Trophoblast cell (in vitro differentiated cells and primary cell): ENCODE data around the gene KREMEN2.

Source experiments
- DNase-seq, 2 donors: peaks; one replicate each; pipeline ENCODE4 v3.0.0-alpha.2; 2016
- H2AFZ ChIP-seq: 2 replicates; pipeline ENCODE4 v1.6.1; 2013; ENCODE audit warnings: low read length, moderate library complexity, mild to moderate bottlenecking; ENCODE audit not compliant: insufficient read depth, poor library complexity
- H2AK5ac ChIP-seq: 2 replicates; pipeline ENCODE4 v1.6.1; 2013; ENCODE audit warnings: mild to moderate bottlenecking, low read length
- H2BK120ac ChIP-seq: 2 replicates; pipeline ENCODE4 v1.6.1; 2013; ENCODE audit warnings: low read length, mild to moderate bottlenecking, moderate library complexity; ENCODE audit not compliant: insufficient read depth, poor library complexity
- H2BK12ac ChIP-seq: 2 replicates; pipeline ENCODE4 v1.6.1; 2013; ENCODE audit warnings: mild to moderate bottlenecking, low read length, moderate library complexity
- H2BK5ac ChIP-seq: 2 replicates; pipeline ENCODE4 v1.6.1; 2013; ENCODE audit warnings: low read length, low read depth, moderate library complexity, mild to moderate bottlenecking; ENCODE audit not compliant: poor library complexity
- H3K14ac ChIP-seq: 2 replicates; pipeline ENCODE4 v1.6.1; 2013; ENCODE audit warnings: mild to moderate bottlenecking, low read length
- H3K18ac ChIP-seq: 2 replicates; pipeline ENCODE4 v1.6.1; 2013; ENCODE audit warnings: mild to moderate bottlenecking, low read length
- H3K23ac ChIP-seq: 2 replicates; pipeline ENCODE4 v1.6.1; 2013; ENCODE audit warnings: low read length
- H3K27ac ChIP-seq: 2 replicates; pipeline ENCODE4 v1.5.1; 2013; ENCODE audit warnings: low read depth, mild to moderate bottlenecking, inconsistent platforms, low read length, moderate library complexity
- H3K27me3 ChIP-seq: 2 replicates; pipeline ENCODE4 v1.6.1; 2013; ENCODE audit warnings: inconsistent platforms, mild to moderate bottlenecking, low read length, moderate library complexity; ENCODE audit not compliant: insufficient read depth
- H3K36me3 ChIP-seq, 2 experiments: 1 replicate in 1 of 2; 2 replicates in 1 of 2; pipeline ENCODE4 v1.6.1; 2013; ENCODE audit warnings: low read length in 2 of 2, mild to moderate bottlenecking in 2 of 2, moderate library complexity in 1 of 2; ENCODE audit not compliant: insufficient read depth in 2 of 2, control insufficient read depth in 1 of 2
- H3K4ac ChIP-seq: 2 replicates; pipeline ENCODE4 v1.6.1; 2013; ENCODE audit warnings: low read depth, mild to moderate bottlenecking, low read length, moderate library complexity
- H3K4me1 ChIP-seq, 2 experiments: 1 replicate in 1 of 2; 2 replicates in 1 of 2; pipeline ENCODE4 v1.6.1; 2013; ENCODE audit warnings: low read length in 2 of 2, mild to moderate bottlenecking in 2 of 2, moderate library complexity in 1 of 2; ENCODE audit not compliant: insufficient read depth in 2 of 2, control insufficient read depth in 1 of 2
- H3K4me2 ChIP-seq: 2 replicates; pipeline ENCODE4 v1.6.1; 2013; ENCODE audit warnings: inconsistent platforms, mild to moderate bottlenecking, low read length, moderate library complexity
- H3K4me3 ChIP-seq: 2 replicates; pipeline ENCODE4 v1.5.1; 2013; ENCODE audit warnings: mild to moderate bottlenecking, low read depth, low read length, inconsistent platforms
- H3K79me1 ChIP-seq: one replicate; pipeline ENCODE4 v1.6.1; 2013; ENCODE audit warnings: low read length
- H3K79me2 ChIP-seq: 2 replicates; pipeline ENCODE4 v1.6.1; 2013; ENCODE audit warnings: low read length, mild to moderate bottlenecking; ENCODE audit not compliant: control insufficient read depth, insufficient read depth, poor library complexity
- H3K9ac ChIP-seq: 2 replicates; pipeline ENCODE4 v1.6.1; 2013; ENCODE audit warnings: mild to moderate bottlenecking, low read length
- H3K9me3 ChIP-seq: 2 replicates; pipeline ENCODE4 v1.6.1; 2013; ENCODE audit warnings: low read depth, mild to moderate bottlenecking, control low read depth, inconsistent platforms, low read length; ENCODE audit not compliant: insufficient read depth
- H4K12ac ChIP-seq: 2 replicates; pipeline ENCODE4 v1.6.1; 2013; ENCODE audit warnings: low read depth, mild to moderate bottlenecking, low read length, moderate library complexity
- H4K8ac ChIP-seq: 2 replicates; pipeline ENCODE4 v1.6.1; 2013; ENCODE audit warnings: low read depth, mild to moderate bottlenecking, low read length, moderate library complexity
- H4K91ac ChIP-seq: one replicate; pipeline ENCODE4 v1.6.1; 2013; ENCODE audit warnings: low read depth, mild to moderate bottlenecking, low read length, moderate library complexity
- WGBS: extraction: QIAGEN DNeasy Blood & Tissue Kit; methylation state at CpG from one replicate; pipeline ENCODE4 v1.1.7; 2013; ENCODE audit warnings: missing lambda C conversion rate; ENCODE audit not compliant: insufficient read length, insufficient coverage; ENCODE audit errors: extremely low coverage; 5-methylcytosine and 5-hydroxymethylcytosine counted together

The KREMEN2 gene

DNA sequence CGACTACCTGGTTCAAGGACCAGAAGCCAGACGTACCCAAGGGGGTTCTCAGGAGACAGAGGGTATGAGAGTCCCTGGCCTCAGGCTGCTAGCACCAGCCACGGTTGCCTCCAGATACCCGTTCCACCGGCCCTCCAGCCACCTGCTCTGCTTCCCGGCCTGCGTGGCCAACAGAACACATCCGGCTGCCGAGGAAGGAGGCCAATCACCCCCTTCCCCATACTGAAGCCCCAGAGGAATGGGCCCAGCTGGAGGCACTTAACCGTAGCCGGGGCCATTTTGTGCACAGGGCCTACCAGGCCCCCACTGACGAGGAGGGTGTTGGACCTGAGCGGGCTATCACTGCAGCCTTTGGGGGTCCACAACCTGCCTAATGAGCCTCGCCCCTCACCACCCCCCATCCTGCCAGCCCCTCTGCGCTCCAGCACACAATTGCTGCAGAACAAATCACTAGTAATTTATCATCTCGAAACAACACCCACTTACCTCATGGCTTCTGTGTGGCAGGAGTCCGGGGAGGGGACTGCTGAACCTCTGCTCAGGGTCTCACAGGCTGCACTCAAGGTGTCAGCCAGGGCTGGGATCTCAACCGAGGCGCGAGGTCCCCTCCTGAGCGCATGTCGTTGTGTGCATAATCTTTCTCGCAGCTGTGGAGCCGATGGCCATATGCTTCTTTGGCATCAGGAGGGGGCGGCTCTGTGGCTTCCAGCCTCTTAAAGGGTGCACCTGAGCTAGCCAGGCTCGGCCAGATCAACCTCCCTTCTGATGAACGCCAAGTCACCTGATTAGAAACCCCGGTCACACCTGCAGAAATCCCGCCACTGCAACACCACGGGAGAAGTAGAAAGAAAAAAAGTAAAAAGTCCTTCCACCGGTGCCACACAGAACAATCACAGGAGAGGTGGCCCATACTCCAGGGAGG is 10.1 kb upstream of the KREMEN2 start:
- no peaks in the 10 kb centered on the region for H3K27me3 ChIP-seq
- WGBS, result no CpG with 5 or more reads among the region's 31 CpGs
- no peak overlapping the region for H3K4me3 ChIP-seq
- no peaks in the 10 kb centered on the region for H3K79me2 ChIP-seq
- H2BK5ac ChIP-seq, result no peak overlapping the region
- no peak overlapping the region for H3K18ac ChIP-seq
- no peaks in the 10 kb centered on the region for H3K79me1 ChIP-seq
- H4K8ac ChIP-seq, result no peak overlapping the region
- peaks cover 6 to 8% of the 10 kb centered on the region in 2 experiments for H3K36me3 ChIP-seq
- no peaks in the 10 kb centered on the region for H3K9me3 ChIP-seq
- no peak overlapping the region for H3K9ac ChIP-seq
- H3K14ac ChIP-seq, result no peak overlapping the region
- DNase-seq, result no peak
- H3K4me2 ChIP-seq, result no peak overlapping the region
- H2BK120ac ChIP-seq, result no peak overlapping the region
- H3K4ac ChIP-seq, result no peak overlapping the region
- H4K12ac ChIP-seq, result no peak overlapping the region
- H4K91ac ChIP-seq, result no peak overlapping the region
- no peak overlapping the region for H2AK5ac ChIP-seq
- H3K23ac ChIP-seq, result no peak overlapping the region
- no peaks in the 10 kb centered on the region for H3K4me1 ChIP-seq
- H2AFZ ChIP-seq, result no peak overlapping the region
- H2BK12ac ChIP-seq, result no peak overlapping the region
- no peak overlapping the region for H3K27ac ChIP-seq

DNA sequence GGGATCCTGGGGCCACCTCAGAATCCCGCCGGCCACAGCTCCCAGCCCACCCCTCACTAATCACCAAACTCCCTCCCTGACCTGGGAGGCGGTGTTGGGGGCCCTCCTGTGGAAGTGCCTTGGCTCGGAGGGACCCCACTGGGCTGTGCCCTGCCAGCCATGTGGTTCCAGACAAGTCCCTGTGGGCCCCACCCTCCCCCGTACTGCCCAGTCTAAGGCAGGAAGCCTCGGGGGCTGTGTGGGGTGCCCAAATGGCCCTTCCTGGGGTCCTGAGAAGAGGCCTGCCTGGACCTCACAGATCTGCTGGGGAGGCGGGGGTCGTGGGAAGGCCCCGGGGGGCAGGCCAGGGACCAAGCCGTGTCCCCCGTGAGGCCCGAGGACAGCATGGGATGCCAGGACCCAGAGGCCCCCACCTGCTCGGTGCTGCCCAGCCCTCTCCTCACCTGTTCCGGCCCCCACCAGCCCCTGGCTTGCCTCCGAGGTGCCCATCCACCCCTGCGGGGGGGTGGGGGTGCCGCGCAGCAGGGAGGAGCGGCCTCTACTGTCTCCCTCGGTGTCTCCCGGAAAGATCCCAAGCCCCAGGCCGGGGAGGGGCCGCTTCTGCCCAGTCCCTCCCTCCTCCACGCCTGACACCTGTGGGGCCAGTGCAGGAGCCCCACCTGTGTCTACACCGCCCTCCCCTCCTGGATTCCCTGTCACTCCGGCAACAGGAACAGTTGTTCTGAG is 9.3 kb upstream of the KREMEN2 start:
- Histone ChIP-seq H4K8ac (no peak overlapping the region), H3K9me3 (no peaks in the 10 kb centered on the region), H3K4ac (no peak overlapping the region), H3K79me2 (no peaks in the 10 kb centered on the region), H4K91ac (no peak overlapping the region), H3K4me1 (no peaks in the 10 kb centered on the region), H2BK12ac (no peak overlapping the region), H3K4me3 (no peak overlapping the region), H3K14ac (no peak overlapping the region), H3K27me3 (no peaks in the 10 kb centered on the region), H3K18ac (no peak overlapping the region), H2AFZ (no peak overlapping the region), H3K23ac (no peak overlapping the region), H3K4me2 (no peak overlapping the region), H3K9ac (no peak overlapping the region), H2BK120ac (no peak overlapping the region), H4K12ac (no peak overlapping the region), H2AK5ac (no peak overlapping the region), H3K27ac (no peak overlapping the region), H3K79me1 (no peaks in the 10 kb centered on the region), H2BK5ac (no peak overlapping the region), H3K36me3 (no peaks in the 10 kb centered on the region)
- no CpG with 5 or more reads among the region's 26 CpGs for WGBS
- DNase-seq, result no peak

GRCh38 chr16:2955438-2955778 is 8.7 kb upstream of the KREMEN2 start:
- H3K27me3 ChIP-seq, result no peaks in the 10 kb centered on the region

DNA sequence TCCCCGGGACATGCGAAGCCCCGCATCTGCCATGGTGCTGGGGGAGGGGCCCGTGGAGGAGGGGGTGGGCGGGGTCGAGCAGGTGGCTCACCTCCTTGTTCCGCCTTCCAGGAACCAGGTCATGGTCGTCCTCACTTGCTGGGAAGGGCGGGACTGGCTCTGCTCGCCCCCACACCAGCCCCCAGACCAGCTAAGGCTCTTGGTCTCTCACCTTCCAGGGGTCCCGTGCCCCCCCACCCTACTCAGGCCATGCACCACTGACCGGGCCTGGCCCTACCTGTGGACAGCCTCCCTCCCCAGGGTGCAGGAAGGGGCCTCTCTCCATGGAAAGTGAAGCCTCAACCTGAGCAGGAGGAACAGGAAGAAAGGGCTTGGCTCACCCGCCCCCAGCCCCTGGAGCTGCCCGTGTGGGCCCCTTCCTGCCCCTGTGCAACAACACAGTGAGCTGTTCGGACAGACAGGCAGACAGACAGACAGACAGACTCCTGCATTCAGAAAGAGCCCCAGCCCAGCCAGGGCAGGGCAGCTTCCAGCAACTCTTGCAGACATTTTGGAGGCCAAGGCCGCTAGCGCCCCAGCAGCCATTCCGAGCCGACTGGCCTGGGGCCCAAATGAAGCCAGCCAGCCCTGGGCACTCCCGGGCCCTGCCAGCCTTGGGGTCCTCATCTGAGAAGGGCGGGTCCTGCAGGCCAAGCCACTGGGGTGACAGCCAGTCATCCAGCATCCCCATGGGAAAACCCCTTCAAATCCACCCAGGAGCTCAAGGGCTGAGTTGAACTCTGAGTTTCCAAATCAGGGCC is 8.1 kb upstream of the KREMEN2 start:
- Histone ChIP-seq H4K91ac (no peak overlapping the region), H3K4me3 (no peak overlapping the region)

More at GRCh38 chr16:2955438-2955778, 8.7 kb upstream of the KREMEN2 start:
- no peak overlapping the region for H2BK12ac ChIP-seq
- no peak overlapping the region for H4K12ac ChIP-seq
- no peak overlapping the region for H2AK5ac ChIP-seq
- no peaks in the 10 kb centered on the region for H3K9me3 ChIP-seq
- H3K27ac ChIP-seq, result no peak overlapping the region
- H3K23ac ChIP-seq, result no peak overlapping the region
- H4K91ac ChIP-seq, result no peak overlapping the region
- no peak for DNase-seq
- H3K14ac ChIP-seq, result no peak overlapping the region
- H3K4ac ChIP-seq, result no peak overlapping the region
- no peak overlapping the region for H4K8ac ChIP-seq
- no peaks in the 10 kb centered on the region for H3K79me1 ChIP-seq
- H2BK5ac ChIP-seq, result no peak overlapping the region
- no peak overlapping the region for H3K4me3 ChIP-seq
- H3K79me2 ChIP-seq, result no peaks in the 10 kb centered on the region
- no peak overlapping the region for H3K9ac ChIP-seq
- H3K4me2 ChIP-seq, result no peak overlapping the region
- no peaks in the 10 kb centered on the region for H3K36me3 ChIP-seq
- no CpG with 5 or more reads among the region's 10 CpGs for WGBS
- no peak overlapping the region for H2BK120ac ChIP-seq
- H3K4me1 ChIP-seq, result no peaks in the 10 kb centered on the region
- H3K18ac ChIP-seq, result no peak overlapping the region
- H2AFZ ChIP-seq, result no peak overlapping the region

More for the DNA sequence above, 8.1 kb upstream of the KREMEN2 start:
- Histone ChIP-seq H2AK5ac (no peak overlapping the region), H3K18ac (no peak overlapping the region), H3K4ac (no peak overlapping the region), H3K4me1 (no peaks in the 10 kb centered on the region), H4K12ac (no peak overlapping the region), H3K27ac (no peak overlapping the region), H3K4me2 (no peak overlapping the region), H3K9ac (no peak overlapping the region), H3K36me3 (no peaks in the 10 kb centered on the region), H2BK120ac (no peak overlapping the region), H3K9me3 (no peaks in the 10 kb centered on the region), H3K79me2 (no peaks in the 10 kb centered on the region), H4K8ac (no peak overlapping the region), H2BK5ac (no peak overlapping the region), H3K79me1 (no peaks in the 10 kb centered on the region), H3K23ac (no peak overlapping the region), H3K27me3 (no peaks in the 10 kb centered on the region), H2AFZ (no peak overlapping the region), H3K14ac (no peak overlapping the region), H2BK12ac (no peak overlapping the region)
- WGBS, result no CpG with 5 or more reads among the region's 21 CpGs
- no peak for DNase-seq
